IMR-90 (cell line): ENCODE measurements around the gene SVIL. TPM values are rescaled to one million over a fixed set of nuclear protein-coding genes. Genes with fewer than 3 reads are reported as not detected.

ENCODE experiments used
- ATAC-seq: fragments of 200-7000 bp; cut with Tn5 transposase; 2 replicates; pipeline ENCODE4 v1.9.1; 2020; ENCODE audit warnings: low read depth, mild to moderate bottlenecking, moderate library complexity
- BruUV-seq: library from RNA; stranded (reverse); fragments of 400-500 nt; replicated peaks from 2 replicates; lab custom pipeline; 2021; lab: Mats Ljungman, UMichigan
- CTCF ChIA-PET: fragments of 300-600 bp; formaldehyde crosslinking; extraction: SDS; loops from one replicate; lab custom pipeline; 2021; ENCODE audit warnings: antibody characterized with exemption; lab: Yijun Ruan, JAX
- POLR2A ChIA-PET: fragments of 300-600 bp; sonication (Branson Sonifier 250); formaldehyde crosslinking; loops from one replicate; lab custom pipeline; 2022; ENCODE audit warnings: antibody characterized with exemption; ENCODE audit not compliant: unreplicated experiment; lab: Charles Lee
- DNase-seq: peaks from one replicate; pipeline ENCODE4 v3.0.0; 2013
- H2AFZ ChIP-seq: replicated peaks from 2 replicates; pipeline ENCODE3; 2013; ENCODE audit warnings: low read length, mild to moderate bottlenecking; ENCODE audit not compliant: poor library complexity
- H2AK5ac ChIP-seq: 2 replicates; pipeline ENCODE4 v1.6.1; 2013; ENCODE audit warnings: low read depth, low read length, inconsistent platforms
- H2AK9ac ChIP-seq: replicated peaks from 2 replicates; pipeline ENCODE3; 2013; ENCODE audit warnings: mild to moderate bottlenecking, low read depth, low read length, moderate library complexity; ENCODE audit not compliant: poor library complexity
- H2BK120ac ChIP-seq: 2 replicates; pipeline ENCODE4 v1.6.1; 2013; ENCODE audit warnings: low read depth, low read length, inconsistent platforms
- H2BK15ac ChIP-seq: 3 replicates; pipeline ENCODE4 v1.6.1; 2013; ENCODE audit warnings: low read depth, low read length, inconsistent platforms
- H2BK20ac ChIP-seq: 2 replicates; pipeline ENCODE4 v1.6.1; 2013; ENCODE audit warnings: low read depth, mild to moderate bottlenecking, inconsistent platforms, low read length, moderate library complexity
- H2BK5ac ChIP-seq: 2 replicates; pipeline ENCODE4 v1.6.1; 2013; ENCODE audit warnings: mild to moderate bottlenecking, low read depth, low read length, inconsistent platforms; ENCODE audit not compliant: poor library complexity, severe bottlenecking
- H3K14ac ChIP-seq: replicated peaks from 2 replicates; pipeline ENCODE4 v1.6.1; 2013; ENCODE audit warnings: low read depth, low read length, inconsistent platforms
- H3K18ac ChIP-seq: 2 replicates; pipeline ENCODE4 v1.6.1; 2013; ENCODE audit warnings: low read depth, low read length, control low read depth
- H3K23ac ChIP-seq: 2 replicates; pipeline ENCODE4 v1.6.1; 2013; ENCODE audit warnings: low read depth, low read length, inconsistent platforms
- H3K27ac ChIP-seq: 2 replicates; pipeline ENCODE4 v1.5.1; 2013; ENCODE audit warnings: mild to moderate bottlenecking, control low read depth, low read length; ENCODE audit not compliant: insufficient read depth
- H3K27me3 ChIP-seq: 2 replicates; pipeline ENCODE4 v1.6.1; 2013; ENCODE audit warnings: low read length; ENCODE audit not compliant: control insufficient read depth, insufficient read depth
- H3K36me3 ChIP-seq: 2 replicates; pipeline ENCODE4 v1.6.1; 2013; ENCODE audit warnings: low read length, mixed read lengths; ENCODE audit not compliant: control insufficient read depth, insufficient read depth
- H3K4ac ChIP-seq: 2 replicates; pipeline ENCODE4 v1.6.1; 2013; ENCODE audit warnings: low read depth, low read length, inconsistent platforms
- H3K4me1 ChIP-seq: 2 replicates; pipeline ENCODE4 v1.6.1; 2013; ENCODE audit warnings: low read length, mixed read lengths; ENCODE audit not compliant: control insufficient read depth, insufficient read depth
- H3K4me2 ChIP-seq: 2 replicates; pipeline ENCODE4 v1.6.1; 2013; ENCODE audit warnings: low read depth, mild to moderate bottlenecking, control low read depth, low read length, moderate library complexity
- H3K4me3 ChIP-seq: 2 replicates; pipeline ENCODE4 v1.5.1; 2013; ENCODE audit warnings: low read depth, mild to moderate bottlenecking, control low read depth, low read length, moderate library complexity; ENCODE audit not compliant: insufficient read depth
- H3K56ac ChIP-seq: 2 replicates; pipeline ENCODE4 v1.6.1; 2013; ENCODE audit warnings: low read length, inconsistent platforms; ENCODE audit not compliant: insufficient read depth; ENCODE audit errors: extremely low read depth
- H3K79me1 ChIP-seq, 2 experiments: 2 replicates each; pipeline ENCODE4 v1.6.1; 2013; ENCODE audit warnings: low read length in 2 of 2, inconsistent platforms in 1 of 2, low read depth in 1 of 2
- H3K9ac ChIP-seq: 2 replicates; pipeline ENCODE4 v1.6.1; 2013; ENCODE audit warnings: low read depth, low read length, control low read depth
- H3K9me1 ChIP-seq: 2 replicates; pipeline ENCODE4 v1.6.1; 2013; ENCODE audit warnings: low read length, inconsistent platforms; ENCODE audit not compliant: insufficient read depth
- H3K9me3 ChIP-seq: 2 replicates; pipeline ENCODE4 v1.6.1; 2013; ENCODE audit warnings: low read length; ENCODE audit not compliant: control insufficient read depth, insufficient read depth
- H4K20me1 ChIP-seq: 2 replicates; pipeline ENCODE4 v1.6.1; 2013; ENCODE audit warnings: low read length, inconsistent platforms; ENCODE audit not compliant: insufficient read depth
- H4K5ac ChIP-seq: 2 replicates; pipeline ENCODE4 v1.6.1; 2013; ENCODE audit warnings: mild to moderate bottlenecking, low read depth, low read length, control low read depth
- H4K8ac ChIP-seq, 2 experiments: 2 replicates each; pipeline ENCODE4 v1.6.1; 2013; ENCODE audit warnings: low read depth in 2 of 2, low read length in 2 of 2, control low read depth in 1 of 2, inconsistent platforms in 1 of 2
- H4K91ac ChIP-seq: 2 replicates; pipeline ENCODE4 v1.6.1; 2013; ENCODE audit warnings: low read depth, low read length, inconsistent platforms; ENCODE audit not compliant: insufficient read depth
- CHD1 ChIP-seq: IDR thresholded peaks from 2 replicates; pipeline ENCODE4 v1.6.1; 2012; ENCODE audit warnings: low read depth, low read length, improper control_type of control experiment
- MXI1 ChIP-seq: IDR thresholded peaks from 2 replicates; pipeline ENCODE4 v1.6.1; 2012; ENCODE audit warnings: low read depth, mild to moderate bottlenecking, low read length, moderate library complexity, borderline replicate concordance
- WGBS, 2 experiments: methylation state at CpG; one replicate each; pipeline versions ENCODE4 v1.1.5 to v1.1.7; 2013; ENCODE audit warnings: missing lambda C conversion rate in 2 of 2; ENCODE audit not compliant: insufficient read length in 1 of 2; ENCODE audit errors: extremely low coverage in 2 of 2; 5-methylcytosine and 5-hydroxymethylcytosine counted together
- dilution Hi-C: fragments of 300-500 bp; cut with HindIII; formaldehyde crosslinking; loops from one replicate; pipeline ENCODE4 v1.14.3; 2018; ENCODE audit warnings: low sequenced_read_pairs; ENCODE audit not compliant: unreplicated experiment
- in situ Hi-C: fragments of 300-500 bp; cut with MboI; formaldehyde crosslinking; loops from 3 replicates; pipeline ENCODE4 v1.14.3; 2019; ENCODE audit warnings: low sequenced_read_pairs, inconsistent platforms, mixed read lengths
- intact Hi-C: fragments of 100-400 bp; cut with micrococcal nuclease; formaldehyde crosslinking; loops from 2 replicates; pipeline ENCODE4 v1.10.0; 2022
- polyA plus RNA-seq, 3 experiments: library from polyadenylated mRNA; depleted of rRNA; stranded (reverse); fragments of >200 nt; gene quantifications; 2 replicates each; pipeline ENCODE4 v1.2.3, GENCODE V29; 2012; ENCODE audit warnings: low replicate concordance in 1 of 3
- total RNA-seq: library from RNA; depleted of rRNA; stranded (reverse); fragments of >200 nt; gene quantifications from 2 replicates; pipeline ENCODE4 v1.2.3, GENCODE V29; 2012

The SVIL gene
- total and polyA plus RNA-seq, 2 of the 4 experiments (the other 2 are of a cell fraction) = 11.5 to 11.6 TPM

DNA sequence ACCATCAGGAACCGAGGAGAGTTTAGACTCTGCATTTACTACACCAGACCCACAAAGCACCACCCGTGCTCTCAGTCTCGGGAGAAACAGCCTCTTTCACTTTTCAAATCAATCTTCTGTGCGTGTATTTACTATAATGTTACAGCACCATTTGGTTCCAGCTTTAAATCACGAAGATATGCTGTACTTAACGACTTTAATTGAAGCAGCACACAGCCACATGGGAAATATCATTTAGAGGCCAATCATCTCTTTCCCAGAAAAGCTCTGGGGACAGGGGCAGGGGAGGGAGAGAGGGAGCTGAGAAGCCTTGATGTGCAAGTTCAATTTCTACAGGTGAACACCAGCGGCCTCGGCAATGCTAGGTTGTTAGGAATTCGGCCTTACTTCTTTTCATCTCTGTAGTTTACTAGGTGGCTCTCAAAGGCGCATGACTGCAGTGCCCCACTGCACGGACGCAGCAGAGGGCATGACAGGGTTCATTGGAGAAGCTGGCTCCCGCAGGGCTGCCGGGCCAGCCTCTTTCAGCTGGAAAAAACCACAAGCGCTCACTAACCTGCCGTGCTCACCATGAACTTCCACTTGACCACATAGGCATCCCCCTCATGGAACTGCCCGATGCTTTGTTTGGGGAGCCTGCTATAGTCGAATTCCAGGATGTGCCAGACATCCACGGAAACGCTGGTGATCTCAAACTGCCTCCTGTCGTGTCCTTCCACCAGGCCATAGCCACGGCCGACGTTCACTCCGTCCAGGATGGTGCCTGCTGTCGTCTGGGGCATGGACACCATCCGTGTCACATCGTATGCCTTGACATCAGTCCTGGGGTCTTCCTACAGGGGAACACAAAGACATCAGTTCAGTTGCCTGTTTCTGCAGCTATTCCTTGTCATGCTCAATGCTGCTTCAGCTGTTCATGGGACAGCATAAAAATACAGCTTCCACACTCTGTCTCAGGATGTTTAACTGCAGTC is 154.5 kb downstream of the SVIL start:
- H2BK20ac ChIP-seq = no peak overlapping the region
- H3K4me2 ChIP-seq = no peak overlapping the region
- no peak overlapping the region for H2BK15ac ChIP-seq
- peaks cover 28% of the 10 kb centered on the region for H3K36me3 ChIP-seq
- H4K91ac ChIP-seq = no peak overlapping the region
- no peaks in the 10 kb centered on the region for H3K27me3 ChIP-seq
- intact Hi-C loops (no loop called here), in situ Hi-C loops (no loop called here), dilution Hi-C loops (no loop called here)
- H3K23ac ChIP-seq = no peak overlapping the region
- no peak overlapping the region for H2AK5ac ChIP-seq
- peaks cover 7% of the 10 kb centered on the region for H3K4me1 ChIP-seq
- no peak overlapping the region for H4K5ac ChIP-seq
- DNase-seq (no peak), ATAC-seq (no peak)
- no peak overlapping the region for H2BK5ac ChIP-seq
- no peak overlapping the region for H3K56ac ChIP-seq
- H2AFZ ChIP-seq = no peak overlapping the region
- no peak overlapping the region for H3K27ac ChIP-seq
- TF ChIP-seq CHD1 (no peak), MXI1 (no peak)
- peaks cover 5% of the 10 kb centered on the region for H3K9me1 ChIP-seq
- no peak overlapping the region for H3K9ac ChIP-seq
- no peak overlapping the region for H3K14ac ChIP-seq
- H3K4me3 ChIP-seq = no peak overlapping the region
- H4K8ac ChIP-seq = no peak overlapping the region
- CTCF ChIA-PET = no interaction called here
- BruUV-seq = no TSS peak
- H4K20me1 ChIP-seq = no peaks in the 10 kb centered on the region
- H2AK9ac ChIP-seq = no peak overlapping the region
- WGBS, 2 experiments = 93% methylated on average over 8 of the region's 28 CpGs; no CpG with 5 or more reads in 1 of the 2 experiments
- H3K18ac ChIP-seq = no peak overlapping the region
- H3K9me3 ChIP-seq = no peaks in the 10 kb centered on the region
- H3K4ac ChIP-seq = no peak overlapping the region; the same call in 1 of the 2 replicates
- peaks cover 0 to 22% of the 10 kb centered on the region in 2 experiments; a peak in 2 of 4 replicates for H3K79me1 ChIP-seq
- no peak overlapping the region for H2BK120ac ChIP-seq
- POLR2A ChIA-PET = no interaction called here
